NCI-H226 (cell line): ENCODE results near the gene DYRK2.

Source experiments
- DNase-seq: peaks from one replicate; pipeline ENCODE4 v3.0.0-alpha.2; 2015

The DYRK2 gene

DNA sequence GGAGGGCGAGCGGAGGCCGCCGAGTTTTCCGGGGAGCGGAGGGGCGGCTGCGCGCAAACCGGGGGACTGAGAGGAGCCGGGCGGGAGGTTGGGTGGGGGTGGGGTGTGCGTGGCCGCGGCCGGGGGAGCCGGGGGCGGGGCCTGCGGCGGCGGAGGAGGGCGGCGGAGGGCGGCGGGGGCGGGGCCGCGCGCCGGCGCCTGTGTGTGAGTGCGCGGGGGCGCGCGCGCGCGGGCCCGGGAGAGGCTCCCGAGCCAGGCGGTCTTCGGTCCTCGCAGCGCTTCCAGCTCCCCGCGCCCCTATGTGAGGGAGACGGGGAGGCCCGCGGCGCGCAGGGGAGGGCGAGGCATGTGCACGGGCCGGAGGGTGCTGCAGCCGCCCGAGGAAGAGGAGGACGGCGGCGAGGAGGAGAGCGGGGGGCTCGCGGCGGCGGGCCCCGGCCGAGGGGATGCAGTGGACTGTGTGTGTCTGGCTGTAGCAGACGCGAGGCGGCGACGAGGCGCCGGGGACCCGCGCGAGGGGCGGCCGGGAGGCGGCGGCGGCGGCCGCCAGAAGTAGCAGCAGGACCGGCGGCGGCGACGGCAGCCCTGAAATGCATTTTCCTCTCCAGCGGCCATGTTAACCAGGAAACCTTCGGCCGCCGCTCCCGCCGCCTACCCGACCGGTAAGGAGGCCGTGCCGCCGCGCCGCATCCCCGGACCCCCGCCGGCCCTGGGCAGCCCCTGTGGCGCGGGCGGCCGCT is at the start of gene DYRK2:
Gene DYRK2, plus strand, starts transcription at position 225 of the 740 bp plus-strand sequence. Its CDS starts 389 bp downstream, at position 614.
- peak; percentile 72 for DNase-seq

DNA sequence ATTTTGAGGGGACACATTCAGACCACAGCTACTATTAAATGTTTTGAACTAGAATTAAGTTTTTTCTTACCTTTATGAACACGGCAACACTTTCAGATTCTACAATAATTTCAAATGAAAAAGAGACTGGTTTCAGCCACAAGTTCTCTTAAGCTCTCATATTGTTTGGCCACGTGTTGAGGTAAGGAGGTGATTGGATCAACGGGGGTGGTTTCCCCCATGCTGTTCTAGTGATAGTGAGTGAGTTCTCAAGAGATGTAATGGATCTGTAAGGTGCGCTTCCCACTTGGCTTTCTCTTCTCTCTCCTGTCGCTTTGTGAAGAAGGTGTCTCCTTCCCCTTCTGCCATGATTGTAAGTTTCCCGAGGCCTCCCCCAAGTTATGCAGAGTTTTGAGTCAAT is 48.9 kb upstream of the DYRK2 start:
- DNase-seq: no peak

DNA sequence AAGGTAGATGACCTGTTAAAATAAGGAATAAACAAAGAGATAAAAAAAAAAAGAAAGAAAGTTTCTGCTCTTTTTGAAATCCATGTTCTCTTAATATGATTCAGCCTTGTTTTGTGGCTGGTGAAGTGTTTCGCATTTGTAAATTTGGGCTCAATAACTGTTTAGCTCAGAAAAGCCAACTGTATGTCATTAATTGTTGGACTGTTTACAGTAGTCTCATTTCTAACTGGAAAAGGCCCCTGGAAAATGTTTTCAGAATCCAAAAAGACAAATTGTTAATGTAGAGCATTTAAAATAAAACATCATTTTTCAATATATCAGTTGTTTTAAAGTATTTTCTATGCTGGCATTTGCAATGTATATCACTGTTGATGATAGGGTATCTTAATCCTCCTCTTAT is 47.4 kb upstream of the DYRK2 start:
- DNase-seq: no peak

DNA sequence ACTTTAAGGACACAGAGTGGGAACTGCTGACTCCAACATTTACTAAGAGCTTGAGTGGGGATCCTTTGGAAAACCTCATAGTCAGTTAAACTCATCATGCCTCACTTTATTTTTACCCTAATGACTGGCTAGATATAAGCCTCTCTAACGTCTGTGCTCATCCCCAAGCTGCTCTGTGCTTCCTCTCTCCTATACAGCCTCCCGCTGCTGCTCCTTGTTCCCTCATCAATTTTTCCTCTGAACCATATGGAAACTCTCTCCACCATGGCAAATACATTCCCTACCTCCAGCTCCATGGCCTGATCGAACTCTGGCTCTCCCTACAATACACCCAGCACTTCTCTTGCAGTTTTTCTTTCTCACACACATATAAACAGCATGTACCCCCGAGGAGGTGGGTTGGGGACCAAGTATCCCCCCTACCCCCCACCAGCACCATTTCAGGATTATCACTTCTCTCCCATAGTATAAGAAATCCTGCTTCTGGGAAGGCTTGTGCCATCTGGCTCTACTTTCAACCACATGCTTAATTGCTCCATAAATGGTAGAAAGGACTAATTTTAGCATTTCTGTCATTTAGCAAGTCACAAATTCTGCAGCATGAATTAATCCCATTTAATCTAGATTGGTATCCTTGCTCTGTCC is 39.2 kb upstream of the DYRK2 start:
- no peak for DNase-seq

DNA sequence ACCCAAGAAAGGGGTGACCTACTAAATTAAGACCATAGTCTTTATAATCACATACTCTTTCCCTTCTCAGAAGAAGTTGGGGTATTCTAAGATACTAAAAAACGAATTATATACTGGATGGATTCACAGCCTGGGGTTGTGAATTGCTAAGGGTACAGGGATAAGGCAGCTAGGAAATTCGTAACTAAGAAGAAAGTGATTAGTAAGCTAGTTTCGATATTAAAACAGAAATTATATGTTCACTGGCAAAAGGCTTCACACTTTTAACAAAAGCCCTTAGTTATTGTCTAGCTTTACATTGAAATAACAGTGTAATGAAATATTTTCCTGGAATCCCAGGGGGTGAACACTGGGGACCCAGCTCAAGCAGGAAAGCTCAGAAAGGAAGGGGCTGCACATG is 35.5 kb upstream of the DYRK2 start:
- DNase-seq: no peak

DNA sequence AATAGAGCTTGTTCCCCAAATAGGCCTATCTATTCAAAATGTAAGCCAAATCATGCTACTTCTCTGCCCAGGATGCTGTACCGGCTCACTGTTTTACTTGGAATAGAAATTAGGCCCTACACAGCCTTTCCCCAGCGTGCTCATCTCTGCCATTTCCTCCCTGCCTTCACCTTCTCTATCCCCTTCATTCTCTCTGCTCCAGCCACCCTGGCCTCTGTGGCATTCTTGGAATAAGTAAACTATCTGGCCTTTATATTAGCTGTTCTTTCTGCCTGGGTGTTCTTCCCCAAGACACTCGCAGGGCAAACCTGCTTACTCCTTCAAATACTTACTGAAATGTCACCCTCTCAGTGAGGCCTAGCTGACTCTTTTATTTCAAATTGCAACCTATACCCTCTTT is 30.9 kb upstream of the DYRK2 start:
- no peak for DNase-seq

DNA sequence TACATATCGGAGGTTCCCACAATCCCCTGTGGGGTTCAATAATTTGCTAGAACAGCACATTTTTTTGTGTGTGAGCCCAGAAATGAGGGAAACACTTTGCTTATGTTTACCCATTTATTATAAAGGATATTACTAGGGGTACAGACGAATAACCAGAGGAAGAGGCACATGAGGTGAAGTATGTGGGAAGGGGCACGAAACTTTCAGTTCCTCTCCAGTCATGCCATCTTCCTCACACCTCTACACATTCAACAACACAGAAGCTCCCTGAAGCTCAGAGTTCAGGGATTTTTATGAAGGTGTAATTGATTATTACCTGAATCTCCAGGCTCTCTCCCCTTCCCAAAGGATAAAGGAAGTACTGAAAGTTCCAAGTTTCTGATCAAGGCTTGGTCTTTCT is 30.2 kb upstream of the DYRK2 start:
- no peak for DNase-seq

DNA sequence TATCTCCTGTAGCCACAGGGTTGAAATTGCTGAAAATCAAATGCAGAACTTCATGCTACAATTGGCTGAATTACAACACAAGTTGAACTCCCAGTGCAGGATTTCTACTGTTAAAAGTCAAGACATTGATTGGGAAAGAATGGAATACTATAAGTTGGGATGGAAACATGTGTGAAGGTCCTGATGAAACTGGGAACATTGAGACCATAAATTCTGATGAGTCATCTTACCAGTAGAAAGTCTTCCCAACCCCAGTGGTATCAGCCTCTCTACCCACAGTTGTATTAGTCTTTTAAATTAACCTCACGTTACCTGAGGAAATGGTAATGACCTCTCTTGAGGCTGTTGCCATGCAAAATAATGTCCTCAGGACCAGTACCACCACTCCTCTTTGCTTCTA is 27.4 kb upstream of the DYRK2 start:
- DNase-seq: peak; percentile 9

DNA sequence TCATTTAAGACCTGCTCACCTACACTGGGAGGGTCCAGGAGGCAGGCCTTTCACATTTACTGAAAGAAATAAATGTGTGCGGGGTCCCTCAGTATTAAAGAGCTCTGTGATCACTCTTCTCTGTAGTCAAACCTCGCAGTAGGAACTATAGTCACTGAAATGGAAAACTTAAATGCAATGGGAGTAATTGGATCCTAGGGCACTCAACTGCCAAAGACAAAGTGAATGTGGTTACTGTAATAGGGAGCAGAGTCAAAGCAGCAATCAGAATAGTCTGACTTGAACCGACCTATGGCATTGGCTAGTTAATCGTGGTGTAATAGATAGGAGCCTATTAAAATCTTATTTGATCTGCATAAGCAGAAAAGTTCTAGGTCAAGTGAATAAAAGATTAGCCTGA is 26.6 kb upstream of the DYRK2 start:
- DNase-seq: no peak

DNA sequence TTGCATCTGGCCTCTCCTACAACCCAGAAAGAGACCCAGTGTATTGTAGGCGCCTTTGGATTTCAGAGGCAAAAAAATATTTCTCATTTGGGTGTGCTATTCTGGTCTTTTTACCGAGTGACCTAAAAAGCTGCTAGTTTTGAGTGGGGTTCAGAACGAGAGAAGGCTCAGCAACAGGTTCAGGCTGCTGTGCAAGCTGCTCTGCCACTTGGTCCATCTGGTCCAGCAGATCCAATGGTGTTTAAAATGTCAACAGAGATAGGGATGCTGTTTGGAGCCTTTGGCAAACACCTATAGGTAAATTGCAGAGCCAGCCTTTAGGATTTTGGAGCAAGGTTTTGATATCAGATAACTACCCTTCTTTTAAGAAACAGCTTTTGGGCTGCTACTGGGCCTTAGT is 25.3 kb upstream of the DYRK2 start:
- no peak for DNase-seq

DNA sequence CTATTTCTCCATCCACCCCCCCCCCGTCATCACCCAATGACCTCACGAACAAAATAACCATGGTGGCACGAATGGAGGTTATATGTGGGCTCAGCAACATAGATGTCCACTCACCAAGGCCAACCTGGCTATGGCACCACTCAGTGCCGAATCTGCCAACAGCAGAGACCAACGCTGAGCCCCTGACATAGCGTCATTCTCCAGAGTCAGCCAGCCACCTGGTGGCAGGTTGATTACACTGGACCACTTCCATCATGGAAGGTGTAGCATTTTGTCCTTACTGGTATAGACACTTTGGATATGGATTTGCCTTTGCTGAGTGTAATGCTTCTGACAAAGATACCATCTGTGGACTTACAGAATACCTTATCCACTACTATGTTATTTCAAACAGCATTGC is 24.2 kb upstream of the DYRK2 start:
- DNase-seq: no peak

DNA sequence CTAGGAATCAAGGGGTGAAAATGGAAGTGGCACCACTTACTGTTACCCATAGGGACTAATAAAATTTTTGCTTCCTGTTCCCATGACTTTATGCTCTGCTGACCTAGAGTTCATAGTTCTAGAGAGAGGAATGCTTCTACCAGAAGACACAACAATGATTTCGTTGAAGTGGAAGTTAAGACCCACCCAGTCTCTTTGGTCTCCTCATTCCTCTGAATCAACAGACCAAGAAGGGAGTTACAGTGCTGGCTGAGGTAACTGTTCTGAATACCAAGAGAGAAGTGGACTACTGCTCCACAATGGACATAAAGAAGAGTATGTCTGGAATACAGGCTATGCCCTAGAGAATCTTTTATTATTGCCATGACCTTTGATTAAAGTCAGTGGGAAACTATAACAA is 23.5 kb upstream of the DYRK2 start:
- DNase-seq: no peak

DNA sequence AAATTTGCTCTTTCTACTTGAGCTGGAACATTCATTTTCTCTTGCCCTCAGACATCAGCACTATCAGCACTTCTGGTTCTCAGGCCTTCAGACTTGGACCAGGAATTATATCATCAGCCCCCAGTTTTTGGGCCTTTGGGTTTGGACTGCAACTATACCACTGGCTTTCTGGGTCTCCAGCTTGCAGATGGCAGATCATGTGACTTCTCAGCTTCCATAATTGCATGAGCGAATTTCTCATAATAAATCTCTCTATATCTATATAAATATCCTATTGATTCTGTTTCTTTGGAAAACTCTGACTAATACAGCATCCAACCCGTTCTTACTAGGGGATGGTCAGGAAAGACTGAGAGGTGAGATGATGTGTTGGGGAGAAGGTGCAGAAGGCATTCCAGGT is 22.4 kb upstream of the DYRK2 start:
- DNase-seq: no peak

DNA sequence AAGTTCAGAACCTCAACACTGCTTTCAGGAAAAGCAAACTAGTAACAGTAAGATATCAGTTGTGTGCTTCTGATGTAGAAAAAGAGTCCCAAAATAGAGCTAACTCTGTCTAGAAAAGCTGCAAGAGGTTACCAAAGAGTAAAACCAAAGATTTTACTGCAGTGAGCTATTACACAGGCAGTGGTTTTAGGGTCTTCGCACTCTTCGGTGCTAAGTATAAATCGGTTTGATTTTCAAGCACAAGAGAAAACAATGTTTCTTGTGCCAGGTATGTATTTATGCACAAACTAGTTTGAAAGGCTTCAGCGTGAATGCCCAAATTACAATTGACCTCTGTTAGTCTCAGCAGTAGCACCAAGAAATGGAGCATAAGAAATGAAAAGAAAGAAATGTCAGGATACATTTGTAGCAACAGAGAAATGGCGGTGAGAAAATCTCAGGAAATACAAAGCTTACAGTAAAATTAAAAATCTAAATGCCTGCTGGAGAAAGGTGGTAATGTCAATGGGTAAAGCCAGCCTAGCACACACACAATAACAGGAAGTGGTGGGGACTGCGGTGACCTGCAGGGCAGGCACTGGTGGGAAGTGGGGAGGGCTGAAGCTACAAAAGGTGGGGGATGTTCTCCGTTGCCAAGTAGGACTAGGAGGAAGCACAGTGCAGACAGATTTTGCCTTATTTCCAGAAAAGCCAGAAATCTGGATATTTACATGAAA is 18.0 kb upstream of the DYRK2 start:
- DNase-seq: no peak

DNA sequence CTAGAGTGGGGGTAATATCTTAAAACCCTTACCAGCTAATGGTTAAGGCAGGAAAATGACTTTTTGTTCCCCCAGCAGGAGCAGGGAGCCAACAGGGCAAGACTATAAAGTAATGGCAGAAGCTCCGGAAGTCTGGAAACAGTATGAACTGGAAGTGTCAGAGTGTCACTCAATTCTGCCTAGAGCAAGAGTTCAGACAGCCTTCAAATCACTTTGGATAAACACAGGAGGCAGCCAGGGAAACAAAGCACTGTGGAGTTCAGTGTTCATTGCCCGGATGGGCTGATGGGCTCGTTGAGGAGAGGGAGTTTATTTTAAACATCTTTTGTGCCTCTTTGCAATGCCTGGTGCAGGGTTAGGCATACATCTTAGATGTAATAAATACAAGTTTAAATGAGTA is 16.5 kb upstream of the DYRK2 start:
- no peak for DNase-seq

DNA sequence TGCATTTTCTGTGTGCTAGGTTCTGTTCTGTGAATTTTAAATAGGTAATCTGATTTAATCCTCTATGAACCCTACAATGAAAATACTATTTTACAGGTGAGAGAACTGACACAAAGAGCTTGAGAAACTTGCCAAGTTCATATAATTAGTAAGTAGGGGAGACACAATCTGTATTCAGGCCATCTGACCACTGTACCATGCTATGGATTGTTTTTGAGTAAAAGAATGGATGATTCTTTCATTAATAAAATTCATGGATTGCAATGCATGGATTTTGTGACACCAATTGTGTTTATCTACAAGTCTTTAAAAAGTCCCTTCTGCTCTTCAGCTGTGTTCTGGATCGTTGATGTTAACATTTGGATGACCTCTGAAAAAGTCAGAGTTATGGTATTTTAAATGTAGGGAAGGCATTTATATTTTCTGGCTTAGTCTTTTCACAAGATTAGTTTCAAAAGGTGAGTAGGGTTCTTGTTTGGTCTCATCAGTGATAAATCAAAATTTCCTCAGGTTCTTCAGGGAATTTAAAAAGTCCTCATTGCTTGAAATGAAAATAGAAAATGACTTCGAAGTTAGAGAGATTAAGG is 15.4 kb upstream of the DYRK2 start:
- DNase-seq: no peak

DNA sequence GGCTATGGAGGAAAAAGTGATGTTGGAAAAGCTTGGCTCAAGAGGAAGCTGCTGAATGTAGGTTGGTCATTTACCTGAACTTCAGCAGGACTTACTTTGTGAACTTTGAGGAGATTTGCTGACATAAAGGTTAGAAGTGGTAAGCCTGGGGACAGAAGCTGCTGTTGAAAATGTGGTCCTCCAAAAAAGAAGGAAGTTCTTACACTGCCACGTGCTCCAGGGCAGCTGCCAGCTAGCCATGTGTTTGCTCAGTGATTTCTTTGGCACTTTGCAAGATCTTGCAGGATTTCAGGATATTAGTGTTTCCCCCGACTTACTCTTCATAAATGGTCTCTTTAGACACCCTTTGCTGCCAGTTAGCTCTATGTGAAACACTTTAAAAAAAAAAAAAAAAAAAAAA is 14.8 kb upstream of the DYRK2 start:
- no peak for DNase-seq

DNA sequence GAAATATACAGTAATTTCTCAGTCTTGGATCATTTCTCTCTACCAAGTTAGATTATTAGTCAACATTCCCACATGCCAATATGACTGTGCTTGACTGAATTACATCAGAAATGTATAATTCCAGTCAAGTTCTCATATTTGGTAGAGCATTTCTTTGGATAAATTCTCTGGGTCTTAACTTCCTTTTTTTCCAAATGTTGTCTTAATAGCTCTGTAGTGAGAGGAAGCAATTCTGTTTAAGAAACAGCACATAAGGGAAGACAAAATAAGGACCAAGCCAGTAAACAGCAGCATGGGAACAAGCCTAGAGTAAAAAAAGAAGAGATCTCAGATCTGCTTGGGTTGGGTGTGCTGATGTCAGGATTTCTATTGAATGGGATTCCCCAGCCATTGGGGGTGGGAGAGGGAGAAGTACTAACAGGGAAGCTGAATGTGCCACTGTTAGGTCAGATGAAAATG is 14.2 kb upstream of the DYRK2 start:
- no peak for DNase-seq

DNA sequence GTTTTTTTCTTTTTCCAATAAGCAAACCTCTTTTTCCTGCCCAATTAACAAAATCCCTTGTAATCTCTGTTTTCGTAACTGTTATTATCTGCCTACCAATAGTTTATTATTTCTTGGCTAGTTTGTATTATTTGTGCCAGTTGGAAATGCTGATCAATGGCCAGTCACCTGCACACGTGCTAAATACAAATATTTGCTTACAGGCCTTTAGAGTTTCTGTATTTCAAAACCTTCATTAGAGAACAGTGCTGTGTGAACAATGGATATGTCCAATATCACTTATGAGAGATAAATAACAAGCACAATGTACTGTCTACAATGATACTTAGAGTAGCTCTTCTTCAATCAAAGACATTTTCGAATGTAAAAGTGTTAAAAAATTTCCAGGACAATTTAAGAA is 10.8 kb upstream of the DYRK2 start:
- DNase-seq: no peak

DNA sequence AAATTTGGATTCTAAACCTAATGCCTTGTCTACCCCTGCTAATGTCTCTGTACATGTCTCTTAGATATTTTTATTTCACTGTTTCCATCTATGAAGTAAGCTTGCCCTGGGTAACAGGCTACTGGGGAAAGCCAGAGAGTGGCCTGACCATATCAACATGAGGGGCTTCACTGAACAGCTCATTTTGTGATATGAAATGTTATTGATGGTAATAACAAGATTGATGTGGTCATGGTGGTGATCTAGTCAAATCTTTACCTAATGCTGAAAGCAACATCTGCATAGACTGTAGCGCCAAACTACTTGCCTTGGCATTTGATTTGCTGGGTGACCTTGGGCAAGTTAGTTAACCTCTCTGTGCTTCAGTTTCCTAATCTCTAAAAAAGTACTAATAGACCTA is 9.9 kb upstream of the DYRK2 start:
- no peak for DNase-seq

DNA sequence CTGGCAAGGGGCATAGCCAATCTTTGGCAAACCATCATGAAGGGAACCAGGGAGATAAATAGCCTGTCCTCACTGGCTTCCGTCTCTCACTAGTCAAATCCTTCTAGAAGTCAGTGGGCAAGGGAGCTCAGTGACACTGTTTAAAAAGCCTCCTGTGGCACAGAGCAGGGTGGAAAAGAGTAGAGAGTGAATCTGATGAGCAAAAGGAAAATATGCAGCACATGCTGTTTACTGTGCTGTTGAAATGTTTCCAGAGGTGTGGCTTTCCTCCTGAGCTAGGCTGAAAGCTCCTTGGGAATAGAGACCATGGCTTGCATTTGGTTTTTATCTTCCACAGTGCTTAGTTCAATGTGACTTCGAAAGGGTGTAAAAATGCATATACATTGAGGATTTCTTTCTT is 7.7 kb upstream of the DYRK2 start:
- no peak for DNase-seq

DNA sequence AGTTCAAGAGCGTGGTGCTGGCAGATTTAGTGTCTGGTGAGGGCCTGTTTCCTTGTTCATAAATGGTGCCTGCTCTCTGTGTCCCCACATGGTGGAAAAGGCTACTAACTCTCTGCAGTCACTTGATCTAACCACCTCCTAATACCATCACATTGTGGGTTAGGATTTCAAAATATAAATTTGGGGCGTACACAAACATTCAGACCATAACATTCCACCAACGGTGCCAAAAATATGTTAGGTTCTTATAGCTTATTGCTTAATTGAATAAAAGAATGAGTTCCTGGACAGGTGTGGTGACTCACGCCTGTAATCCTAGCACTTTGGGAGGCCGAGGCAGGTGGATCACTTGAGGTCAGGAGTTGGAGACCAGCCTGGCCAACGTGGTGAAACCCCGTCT is 3.4 kb upstream of the DYRK2 start:
- DNase-seq: no peak

DNA sequence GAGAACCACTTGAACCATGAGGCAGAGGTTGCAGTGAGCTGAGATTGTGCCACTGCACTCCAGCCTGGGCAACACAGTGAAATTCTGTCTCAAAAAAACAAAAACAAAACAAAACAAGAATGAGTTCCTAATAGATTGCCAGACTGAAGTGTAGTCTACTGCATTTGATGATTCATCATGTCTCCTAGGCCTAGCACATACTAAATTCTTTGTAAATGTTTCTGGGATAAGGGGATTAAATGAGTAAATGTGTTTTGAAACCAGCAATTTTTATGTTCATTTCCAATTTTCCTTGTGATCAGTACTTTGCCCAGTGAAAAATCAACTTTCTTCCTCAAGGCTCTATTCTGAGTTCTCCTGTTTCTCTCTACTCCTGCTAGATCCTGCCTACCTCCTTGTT is 2.9 kb upstream of the DYRK2 start:
- peak; percentile 38 for DNase-seq

DNA sequence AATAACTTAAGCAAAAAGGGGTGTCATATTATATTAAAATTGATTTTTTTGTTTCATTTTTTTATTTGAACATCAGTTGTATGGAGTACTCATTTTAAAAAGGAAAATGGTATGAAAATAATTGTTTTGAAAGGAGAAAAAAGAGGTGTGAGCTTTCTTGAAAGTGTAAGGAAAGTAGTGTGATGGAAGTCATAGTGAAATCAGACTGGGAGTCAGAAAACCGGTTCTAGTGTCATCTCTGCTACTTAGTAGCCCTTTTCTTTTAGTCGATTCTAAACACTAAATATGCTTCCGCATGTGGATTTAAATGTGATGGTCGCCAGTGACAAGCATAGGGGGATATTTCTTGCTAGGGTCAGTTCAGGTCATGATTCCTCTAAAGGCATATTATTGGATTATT is 1.8 kb upstream of the DYRK2 start:
- no peak for DNase-seq
